ENCODE results near the gene BEND7. TPM values are rescaled to one million over a fixed set of nuclear protein-coding genes. Genes with fewer than 3 reads are reported as not detected.

Gene BEND7
- total and polyA plus RNA-seq, 7 donors: 6.1 to 27.6 (median 21.6) TPM

DNA sequence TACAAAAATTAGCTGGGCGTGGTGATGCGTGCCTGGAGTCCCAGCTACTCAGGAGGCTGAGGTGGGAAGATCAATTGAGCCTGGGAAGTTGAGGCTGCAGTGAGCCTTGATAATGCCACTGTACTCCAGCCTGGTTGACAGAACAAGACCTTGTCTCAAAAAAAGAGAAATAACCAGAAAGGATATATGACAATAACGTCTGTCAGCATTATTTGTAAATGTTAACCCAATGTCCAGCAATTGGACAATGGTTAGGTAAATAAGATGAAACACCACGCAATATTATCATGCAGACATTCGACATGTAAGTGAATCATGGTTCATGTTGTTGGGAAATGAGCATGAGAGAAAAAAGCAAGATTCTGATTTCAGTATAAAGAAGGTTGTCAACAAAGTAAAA is 136.1 kb downstream of the BEND7 start:
- H3K36me3 ChIP-seq (ENCODE audit: insufficient read depth in 1 of 2, low read depth in 1 of 2): no peaks in the 10 kb centered on the region
- H3K4me1 ChIP-seq: no peaks in the 10 kb centered on the region
- H3K27ac ChIP-seq: no peak overlapping the region
- no peaks in the 10 kb centered on the region for H3K9me3 ChIP-seq
- H3K4me3 ChIP-seq: no peak overlapping the region
- intact Hi-C loops (cut with DNase I): no loop called here
- DNase-seq (no peak), ATAC-seq (no peak)
- WGBS, 3 donors: 81 to 89% (median 88%) methylated on average over 5 of the region's 5 CpGs
- TF ChIP-seq, protein P1, sequence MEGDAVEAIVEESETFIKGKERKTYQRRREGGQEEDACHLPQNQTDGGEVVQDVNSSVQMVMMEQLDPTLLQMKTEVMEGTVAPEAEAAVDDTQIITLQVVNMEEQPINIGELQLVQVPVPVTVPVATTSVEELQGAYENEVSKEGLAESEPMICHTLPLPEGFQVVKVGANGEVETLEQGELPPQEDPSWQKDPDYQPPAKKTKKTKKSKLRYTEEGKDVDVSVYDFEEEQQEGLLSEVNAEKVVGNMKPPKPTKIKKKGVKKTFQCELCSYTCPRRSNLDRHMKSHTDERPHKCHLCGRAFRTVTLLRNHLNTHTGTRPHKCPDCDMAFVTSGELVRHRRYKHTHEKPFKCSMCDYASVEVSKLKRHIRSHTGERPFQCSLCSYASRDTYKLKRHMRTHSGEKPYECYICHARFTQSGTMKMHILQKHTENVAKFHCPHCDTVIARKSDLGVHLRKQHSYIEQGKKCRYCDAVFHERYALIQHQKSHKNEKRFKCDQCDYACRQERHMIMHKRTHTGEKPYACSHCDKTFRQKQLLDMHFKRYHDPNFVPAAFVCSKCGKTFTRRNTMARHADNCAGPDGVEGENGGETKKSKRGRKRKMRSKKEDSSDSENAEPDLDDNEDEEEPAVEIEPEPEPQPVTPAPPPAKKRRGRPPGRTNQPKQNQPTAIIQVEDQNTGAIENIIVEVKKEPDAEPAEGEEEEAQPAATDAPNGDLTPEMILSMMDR (IDR thresholded peaks at IDR 0.05): no peak
- H3K27me3 ChIP-seq (ENCODE audit: insufficient read depth in 3 of 3, low read length in 2 of 3): peaks cover 0 to 3% (median 0%) of the 10 kb centered on the region in 3 donors

Other genes with a start within 250 kb of the BEND7 start
- gene PHYH, start 228.9 kb downstream of the BEND7 start, total RNA-seq: 100 to 1,000 TPM; 129 to 210 (median 183) TPM
- 100 to 1,000 TPM in 2 of 3 donors, 10 to 100 TPM in 1; 99.3 to 237 (median 221) TPM for gene PHYH, start 228.9 kb downstream of the BEND7 start, polyA plus RNA-seq
- gene SEPHS1, start 180.7 kb downstream of the BEND7 start, total RNA-seq: 10 to 100 TPM; 25.1 to 27.1 (median 25.5) TPM
- 10 to 100 TPM; 29.1 to 61.0 (median 29.1) TPM for gene SEPHS1, start 180.7 kb downstream of the BEND7 start, polyA plus RNA-seq
- 10 to 100 TPM; 16.9 to 22.5 (median 20.2) TPM for gene PRPF18, start 58.0 kb upstream of the BEND7 start, total RNA-seq
- 10 to 100 TPM; 15.1 to 26.4 (median 15.8) TPM for gene PRPF18, start 58.0 kb upstream of the BEND7 start, polyA plus RNA-seq

All from psoas muscle (tissue), 8 donors.